ENCODE results near the gene PLCXD3.

DNA sequence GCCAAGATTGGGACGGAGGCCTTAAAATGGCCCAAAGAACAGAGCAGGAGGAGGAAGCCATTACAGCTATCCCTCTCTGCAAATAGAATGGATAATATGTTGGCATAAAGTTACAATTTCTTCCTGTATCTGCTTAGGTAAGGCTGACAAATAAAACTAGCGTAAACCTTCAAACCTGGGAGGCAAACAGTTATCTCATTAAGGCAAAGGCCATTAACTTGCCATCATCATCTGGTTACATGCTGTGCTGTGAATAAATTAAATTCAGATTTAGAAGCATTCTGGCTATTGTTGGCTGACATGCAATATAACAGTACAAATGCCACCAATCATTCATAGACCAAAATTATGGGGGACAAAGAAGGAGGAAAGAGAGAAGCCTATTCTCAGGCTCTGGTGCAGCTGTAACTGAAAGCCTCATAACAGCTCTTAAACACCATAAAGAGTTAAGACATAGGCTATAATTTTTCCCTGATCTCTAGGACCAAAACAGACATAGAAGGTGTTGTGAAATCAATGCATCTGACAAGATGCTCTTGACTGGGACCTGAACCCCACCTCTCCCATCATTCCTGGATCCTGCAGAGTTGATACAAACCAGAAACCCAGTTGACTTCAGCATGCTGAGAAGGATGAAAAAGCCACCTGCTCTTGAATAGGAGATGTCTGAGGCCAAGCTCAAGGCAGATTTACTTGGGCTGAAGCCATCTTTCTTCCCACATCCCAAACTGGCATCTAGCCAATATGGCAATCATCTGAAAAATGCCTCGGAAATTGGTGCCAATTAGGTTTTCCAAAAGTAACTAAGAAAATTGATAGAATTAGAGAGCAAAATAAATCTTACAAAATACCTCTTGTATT is 62.5 kb downstream of the PLCXD3 start:
- TF ChIP-seq POLR2AphosphoS5 (IDR thresholded peaks at IDR 0.05; ENCODE audit: low read depth, low read length) (no peak), POLR2A (IDR thresholded peaks at IDR 0.05; ENCODE audit: low read depth, low read length) (no peak), TAF1 (IDR thresholded peaks at IDR 0.05; ENCODE audit: borderline replicate concordance, low read depth, low read length) (no peak)

All from GM12892 (cell line).